ENCODE measurements around the gene WASF1.
"Not testable (repeated sequence)": the region's sequence is repeated elsewhere in the genome, so short reads cannot be mapped to it uniquely, and the experiment has no call there.

Gene WASF1

GRCh38 chr6:110083875-110084585 is 95.4 kb downstream of the WASF1 start:
- no peaks in the 10 kb centered on the region for H3K36me3 ChIP-seq (ENCODE audit: insufficient read depth, low read length)
- H3K79me2 ChIP-seq (ENCODE audit: insufficient read depth, low read length) = no peaks in the 10 kb centered on the region
- no peaks in the 10 kb centered on the region for H3K27me3 ChIP-seq (ENCODE audit: insufficient read depth, low read length, poor library complexity, severe bottlenecking)
- TF ChIP-seq EZH2phosphoT487 (IDR thresholded peaks at IDR 0.05; ENCODE audit: borderline replicate concordance) = no peak
- no peak for TF ChIP-seq CTCF (conservative IDR thresholded peaks at IDR 0.05; ENCODE audit: low read length)
- H2AFZ ChIP-seq (ENCODE audit: low read length) = no peak overlapping the region
- H3K4me3 ChIP-seq (ENCODE audit: low read length, poor library complexity, severe bottlenecking) = no peak overlapping the region
- H3F3A ChIP-seq (ENCODE audit: low read depth) = no peaks in the 10 kb centered on the region
- no peaks in the 10 kb centered on the region for H3K4me1 ChIP-seq (ENCODE audit: insufficient read depth, low read length, poor library complexity, severe bottlenecking)
- no peak overlapping the region for H3K4me2 ChIP-seq (ENCODE audit: low read depth, low read length, poor library complexity, severe bottlenecking)
- H3K9me3 ChIP-seq (ENCODE audit: insufficient read depth, low read depth, low read length) = no peaks in the 10 kb centered on the region
- no peaks in the 10 kb centered on the region for H3K9me2 ChIP-seq (replicated peaks; ENCODE audit: low read depth, low read length)
- no peaks in the 10 kb centered on the region for H4K20me1 ChIP-seq (ENCODE audit: insufficient read depth, low read length, poor library complexity, severe bottlenecking)
- no peak overlapping the region for H3K9ac ChIP-seq (ENCODE audit: low read depth, low read length, poor library complexity, severe bottlenecking)

- Histone ChIP-seq H3K4me3 (ENCODE audit: low read length, poor library complexity, severe bottlenecking) (no peak overlapping the region), H3K79me2 (ENCODE audit: insufficient read depth, low read length) (no peaks in the 10 kb centered on the region), H3K9me3 (ENCODE audit: insufficient read depth, low read depth, low read length) (no peaks in the 10 kb centered on the region), H3K27me3 (ENCODE audit: insufficient read depth, low read length, poor library complexity, severe bottlenecking) (no peaks in the 10 kb centered on the region), H3K4me1 (ENCODE audit: insufficient read depth, low read length, poor library complexity, severe bottlenecking) (no peaks in the 10 kb centered on the region), H3K9ac (ENCODE audit: low read depth, low read length, poor library complexity, severe bottlenecking) (no peak overlapping the region), H2AFZ (ENCODE audit: low read length) (no peak overlapping the region), H3K36me3 (ENCODE audit: insufficient read depth, low read length) (no peaks in the 10 kb centered on the region), H3F3A (ENCODE audit: low read depth) (no peaks in the 10 kb centered on the region), H3K9me2 (replicated peaks; ENCODE audit: low read depth, low read length) (no peaks in the 10 kb centered on the region), H3K4me2 (ENCODE audit: low read depth, low read length, poor library complexity, severe bottlenecking) (no peak overlapping the region), H4K20me1 (ENCODE audit: insufficient read depth, low read length, poor library complexity, severe bottlenecking) (no peaks in the 10 kb centered on the region)
- TF ChIP-seq CTCF (conservative IDR thresholded peaks at IDR 0.05; ENCODE audit: low read length) = no peak
- no peak for TF ChIP-seq EZH2phosphoT487 (IDR thresholded peaks at IDR 0.05; ENCODE audit: borderline replicate concordance)
Observed at GRCh38 chr6:110075406-110075805, 104.1 kb downstream of the WASF1 start.

- not testable (repeated sequence) for H3K4me3 ChIP-seq (ENCODE audit: low read length, poor library complexity, severe bottlenecking); H3K9me2 ChIP-seq (replicated peaks; ENCODE audit: low read depth, low read length); H3K9me3 ChIP-seq (ENCODE audit: insufficient read depth, low read depth, low read length); H2AFZ ChIP-seq (ENCODE audit: low read length); H3K4me1 ChIP-seq (ENCODE audit: insufficient read depth, low read length, poor library complexity, severe bottlenecking); H3K27me3 ChIP-seq (ENCODE audit: insufficient read depth, low read length, poor library complexity, severe bottlenecking); H3K4me2 ChIP-seq (ENCODE audit: low read depth, low read length, poor library complexity, severe bottlenecking); H4K20me1 ChIP-seq (ENCODE audit: insufficient read depth, low read length, poor library complexity, severe bottlenecking); H3K9ac ChIP-seq (ENCODE audit: low read depth, low read length, poor library complexity, severe bottlenecking); H3F3A ChIP-seq (ENCODE audit: low read depth); H3K36me3 ChIP-seq (ENCODE audit: insufficient read depth, low read length); H3K79me2 ChIP-seq (ENCODE audit: insufficient read depth, low read length)
Observed at GRCh38 chr6:110073474-110073873, 106.0 kb downstream of the WASF1 start.

GRCh38 chr6:110068592-110068967 is 110.9 kb downstream of the WASF1 start:
- Histone ChIP-seq H3K79me2 (ENCODE audit: insufficient read depth, low read length) (no peaks in the 10 kb centered on the region), H3K9ac (ENCODE audit: low read depth, low read length, poor library complexity, severe bottlenecking) (no peak overlapping the region), H2AFZ (ENCODE audit: low read length) (no peak overlapping the region), H3K36me3 (ENCODE audit: insufficient read depth, low read length) (no peaks in the 10 kb centered on the region), H3K4me1 (ENCODE audit: insufficient read depth, low read length, poor library complexity, severe bottlenecking) (peaks cover 18% of the 10 kb centered on the region), H3K4me3 (ENCODE audit: low read length, poor library complexity, severe bottlenecking) (no peak overlapping the region), H3K27me3 (ENCODE audit: insufficient read depth, low read length, poor library complexity, severe bottlenecking) (no peaks in the 10 kb centered on the region), H3K9me2 (replicated peaks; ENCODE audit: low read depth, low read length) (no peaks in the 10 kb centered on the region), H3F3A (ENCODE audit: low read depth) (no peaks in the 10 kb centered on the region), H3K4me2 (ENCODE audit: low read depth, low read length, poor library complexity, severe bottlenecking) (no peak overlapping the region), H3K9me3 (ENCODE audit: insufficient read depth, low read depth, low read length) (no peaks in the 10 kb centered on the region), H4K20me1 (ENCODE audit: insufficient read depth, low read length, poor library complexity, severe bottlenecking) (no peaks in the 10 kb centered on the region)
- TF ChIP-seq EZH2phosphoT487 (IDR thresholded peaks at IDR 0.05; ENCODE audit: borderline replicate concordance) (no peak), CTCF (conservative IDR thresholded peaks at IDR 0.05; ENCODE audit: low read length) (no peak)
